BLaER1 treated with 17β-estradiol and CSF1 and Interleukin-3, amounts not matched to agents 10 nM and 100 nM (cell line): ENCODE results near the gene C10orf95.

Experiments
- H3K27ac ChIP-seq, 11 experiments: shearing (Covaris generic); formaldehyde crosslinking; 2 replicates each; pipeline ENCODE4 v1.8.1; 2022
- H3K27me3 ChIP-seq, 11 experiments: shearing (Covaris generic); formaldehyde crosslinking; 2 replicates each; pipeline ENCODE4 v1.8.1; 2022
- H3K36me3 ChIP-seq, 11 experiments: shearing (Covaris generic); formaldehyde crosslinking; 2 replicates each; pipeline ENCODE4 v1.8.1; 2022
- H3K4me1 ChIP-seq, 10 experiments: shearing (Covaris generic); formaldehyde crosslinking; 2 replicates each; pipeline ENCODE4 v1.8.1; 2022
- H3K4me2 ChIP-seq, 11 experiments: shearing (Covaris generic); formaldehyde crosslinking; 2 replicates each; pipeline ENCODE4 v1.8.1; 2022
- H3K4me3 ChIP-seq, 10 experiments: shearing (Covaris generic); formaldehyde crosslinking; 2 replicates each; pipeline ENCODE4 v1.8.1; 2022
- H3K9ac ChIP-seq, 11 experiments: shearing (Covaris generic); formaldehyde crosslinking; 2 replicates each; pipeline ENCODE4 v1.8.1; 2022
- H3K9me3 ChIP-seq, 11 experiments: shearing (Covaris generic); formaldehyde crosslinking; replicated peaks in 1 of 11; 2 replicates each; pipeline ENCODE4 v1.8.1; 2022
- H4K20me1 ChIP-seq, 11 experiments: shearing (Covaris generic); formaldehyde crosslinking; 2 replicates each; pipeline ENCODE4 v1.8.1; 2022
- Cebpa-rat ChIP-seq, 11 experiments: shearing (Covaris generic); IDR thresholded peaks; 2 replicates each; pipeline ENCODE4 v1.8.1; 2022

Gene C10orf95

GRCh38 chr10:102421507-102421756 is 29.9 kb downstream of the C10orf95 start:
- H3K27me3 ChIP-seq: peaks cover 24 to 34% (median 32%) of the 10 kb centered on the region in 11 experiments
- no peak for TF ChIP-seq Cebpa-rat (IDR thresholded peaks at IDR 0.05)

GRCh38 chr10:102420714-102421506 is 30.4 kb downstream of the C10orf95 start, which contains the start of gene FBXL15:
Gene FBXL15 (plus strand): TSS chr10:102420836. CDS start chr10:102421130, 294 bp downstream.
- Histone ChIP-seq H3K4me1 (peaks cover 33 to 44% (median 37%) of the 10 kb centered on the region in 10 experiments), H3K4me3 (peak within 1 kb of the TSS; percentile 81 to 98 (median 88)), H3K27me3 (peaks cover 24 to 39% (median 37%) of the 10 kb centered on the region in 11 experiments), H4K20me1 (peaks cover 5 to 41% (median 26%) of the 10 kb centered on the region in 11 experiments; a peak in 16 of 22 replicates), H3K4me2 (peak within 1 kb of the TSS; percentile 96 to 100 (median 99)), H3K27ac (peak within 1 kb of the TSS; percentile 72 to 86 (median 79)), H3K9me3 (no peaks in the 10 kb centered on the region), H3K9ac (peak within 1 kb of the TSS; percentile 79 to 91 (median 85)), H3K36me3 (peaks cover 18 to 29% (median 25%) of the 10 kb centered on the region in 11 experiments)
- no peak for TF ChIP-seq Cebpa-rat (IDR thresholded peaks at IDR 0.05)

More at GRCh38 chr10:102421507-102421756, 29.9 kb downstream of the C10orf95 start:
- Histone ChIP-seq H3K9me3 (no peaks in the 10 kb centered on the region), H3K27ac (peak overlapping the region; percentile 72 to 86 (median 79)), H3K4me3 (peak overlapping the region; percentile 81 to 98 (median 88)), H3K4me2 (peak overlapping the region; percentile 95 to 100 (median 99)), H3K9ac (peak overlapping the region; percentile 79 to 91 (median 85)), H3K36me3 (peaks cover 18 to 34% (median 30%) of the 10 kb centered on the region in 11 experiments), H3K4me1 (peaks cover 33 to 47% (median 37%) of the 10 kb centered on the region in 10 experiments), H4K20me1 (peaks cover 9 to 46% (median 29%) of the 10 kb centered on the region in 11 experiments; a peak in 17 of 22 replicates)

GRCh38 chr10:102420181-102420713 is 31.1 kb downstream of the C10orf95 start:
- peak overlapping the region; percentile 72 to 86 (median 79) for H3K27ac ChIP-seq
- no peaks in the 10 kb centered on the region for H3K9me3 ChIP-seq
- no peak for TF ChIP-seq Cebpa-rat (IDR thresholded peaks at IDR 0.05)
- peaks cover 5 to 37% (median 22%) of the 10 kb centered on the region in 11 experiments; a peak in 15 of 22 replicates for H4K20me1 ChIP-seq
- peaks cover 18 to 24% (median 22%) of the 10 kb centered on the region in 11 experiments for H3K36me3 ChIP-seq
- H3K27me3 ChIP-seq: peaks cover 24 to 46% (median 43%) of the 10 kb centered on the region in 11 experiments
- peak overlapping the region; percentile 79 to 91 (median 85) for H3K9ac ChIP-seq
- peaks cover 33 to 44% (median 36%) of the 10 kb centered on the region in 10 experiments for H3K4me1 ChIP-seq
- H3K4me3 ChIP-seq: peak overlapping the region; percentile 81 to 98 (median 88)
- peak overlapping the region; percentile 92 to 100 (median 99) for H3K4me2 ChIP-seq

GRCh38 chr10:102419269-102420180 is 31.8 kb downstream of the C10orf95 start:
- peaks cover 16 to 18% (median 17%) of the 10 kb centered on the region in 11 experiments for H3K36me3 ChIP-seq
- peaks cover 33 to 44% (median 38%) of the 10 kb centered on the region in 10 experiments for H3K4me1 ChIP-seq
- H3K4me2 ChIP-seq: peak overlapping the region; percentile 92 to 100 (median 99)
- H3K27ac ChIP-seq: peak overlapping the region in 8 of 11 experiments; percentile 72 to 86 (median 80); a peak in 13 of 22 replicates
- peaks cover 24 to 53% (median 50%) of the 10 kb centered on the region in 11 experiments for H3K27me3 ChIP-seq
- no peaks in the 10 kb centered on the region for H3K9me3 ChIP-seq
- peak overlapping the region; percentile 81 to 98 (median 88) for H3K4me3 ChIP-seq
- peak overlapping the region; percentile 79 to 91 (median 85); a peak in 18 of 22 replicates for H3K9ac ChIP-seq
- TF ChIP-seq Cebpa-rat (IDR thresholded peaks at IDR 0.05): no peak
- H4K20me1 ChIP-seq: peaks cover 5 to 36% (median 17%) of the 10 kb centered on the region in 11 experiments; a peak in 15 of 22 replicates

GRCh38 chr10:102418622-102419268 is 32.6 kb downstream of the C10orf95 start, which contains the start of gene PSD:
Gene PSD (minus strand): TSS chr10:102418785. CDS start chr10:102417038, 1,747 bp downstream.
- Histone ChIP-seq H3K27me3 (peaks cover 24 to 61% (median 58%) of the 10 kb centered on the region in 11 experiments), H3K4me2 (peak within 1 kb of the TSS; percentile 92 to 100 (median 99)), H3K4me3 (peak within 1 kb of the TSS; percentile 81 to 98 (median 88); a peak in 19 of 20 replicates), H3K27ac (no peak within 1 kb of the TSS), H4K20me1 (peaks cover under 1 to 36% (median 10%) of the 10 kb centered on the region in 11 experiments; a peak in 15 of 22 replicates), H3K9me3 (no peaks in the 10 kb centered on the region), H3K36me3 (peaks cover 8 to 10% (median 9%) of the 10 kb centered on the region in 11 experiments), H3K4me1 (peaks cover 33 to 43% (median 37%) of the 10 kb centered on the region in 10 experiments), H3K9ac (peak within 1 kb of the TSS in 3 of 11 experiments; percentile 3 to 90 (median 83); a peak in 2 of 22 replicates)
- no peak for TF ChIP-seq Cebpa-rat (IDR thresholded peaks at IDR 0.05)

- H3K9ac ChIP-seq: no peak overlapping the region
Observed at GRCh38 chr10:102416695-102417094, 34.6 kb downstream of the C10orf95 start.

GRCh38 chr10:102416283-102416682 is 35.1 kb downstream of the C10orf95 start:
- Histone ChIP-seq H3K36me3 (no peaks in the 10 kb centered on the region), H3K27ac (no peak overlapping the region)

More at GRCh38 chr10:102416695-102417094, 34.6 kb downstream of the C10orf95 start:
- peaks cover 0 to 47% (median 0%) of the 10 kb centered on the region in 11 experiments; a peak in 9 of 22 replicates for H4K20me1 ChIP-seq
- peaks cover 26 to 40% (median 30%) of the 10 kb centered on the region in 10 experiments for H3K4me1 ChIP-seq
- no peaks in the 10 kb centered on the region for H3K36me3 ChIP-seq
- H3K9me3 ChIP-seq: no peaks in the 10 kb centered on the region
- peaks cover 38 to 81% (median 78%) of the 10 kb centered on the region in 11 experiments for H3K27me3 ChIP-seq
- TF ChIP-seq Cebpa-rat (IDR thresholded peaks at IDR 0.05): no peak
- no peak overlapping the region for H3K4me3 ChIP-seq
- H3K4me2 ChIP-seq: no peak overlapping the region
- no peak overlapping the region for H3K27ac ChIP-seq

More at GRCh38 chr10:102416283-102416682, 35.1 kb downstream of the C10orf95 start:
- Histone ChIP-seq H3K4me1 (peaks cover 26 to 40% (median 30%) of the 10 kb centered on the region in 10 experiments), H4K20me1 (peaks cover 0 to 51% (median 0%) of the 10 kb centered on the region in 11 experiments; a peak in 8 of 22 replicates), H3K9ac (no peak overlapping the region), H3K4me3 (no peak overlapping the region), H3K27me3 (peaks cover 42 to 85% (median 82%) of the 10 kb centered on the region in 11 experiments), H3K9me3 (no peaks in the 10 kb centered on the region), H3K4me2 (no peak overlapping the region)
- no peak for TF ChIP-seq Cebpa-rat (IDR thresholded peaks at IDR 0.05)
